A549 (cell line): ENCODE data around the gene IGLL1. TPM values are rescaled to one million over a fixed set of nuclear protein-coding genes. Genes with fewer than 3 reads are reported as not detected.
A peak's percentile ranks its signal among the peaks of the same experiment; 100 is the strongest.
"Not testable (repeated sequence)": the region's sequence is repeated elsewhere in the genome, so short reads cannot be mapped to it uniquely, and the experiment has no call there.

Experiments
- ATAC-seq, 2 experiments: fragments of 200-7000 bp in 1 of 2; fragments of >200 bp in 1 of 2; cut with Nextera tagmentation in 1 of 2; cut with Tn5 transposase in 1 of 2; 3 replicates each; pipeline versions ENCODE4 v1.8.0 to v1.9.1; 2018 to 2020; ENCODE audit warnings: mild to moderate bottlenecking in 1 of 2, moderate library complexity in 1 of 2
- CTCF ChIA-PET: fragments of 300-600 bp; sonication (Branson Sonifier 250); formaldehyde crosslinking; extraction: SDS; loops from one replicate; lab custom pipeline; 2021; ENCODE audit warnings: antibody characterized with exemption, inconsistent platforms; lab: Yijun Ruan, JAX
- POLR2A ChIA-PET: fragments of 350-600 bp; formaldehyde crosslinking; extraction: SDS; loops from one replicate; lab custom pipeline; 2021; ENCODE audit warnings: antibody characterized with exemption, inconsistent platforms; lab: Yijun Ruan, JAX
- DNase-seq, 2 experiments: peaks; one replicate each; pipeline versions ENCODE4 v3.0.0 to v3.0.0-alpha.2; 2011 to 2016; ENCODE audit warnings: low read depth in 1 of 2, low spot score in 1 of 2
- FAIRE-seq: peaks from 2 replicates; lab custom pipeline; 2011; peaks lifted over from hg19 to GRCh38; lab: Jason Lieb, UNC
- H3K27ac ChIP-seq, 2 experiments: fragments of >200 bp; sonication (Bioruptor Twin); formaldehyde crosslinking; 3 replicates each; pipeline ENCODE4 v1.5.1; 2016 to 2017
- H3K4me1 ChIP-seq: fragments of >200 bp; sonication (Bioruptor Twin); formaldehyde crosslinking; 3 replicates; pipeline ENCODE4 v1.6.1; 2016
- H3K4me2 ChIP-seq: fragments of >200 bp; sonication (Bioruptor Twin); formaldehyde crosslinking; 3 replicates; pipeline ENCODE4 v1.6.1; 2016
- H3K4me3 ChIP-seq: fragments of >200 bp; sonication (Bioruptor Twin); formaldehyde crosslinking; 3 replicates; pipeline ENCODE4 v1.5.1; 2016
- H3K9me3 ChIP-seq: fragments of >200 bp; sonication (Bioruptor Twin); formaldehyde crosslinking; 3 replicates; pipeline ENCODE4 v1.6.1; 2016
- BHLHE40 ChIP-seq: IDR thresholded peaks from 2 replicates; pipeline ENCODE4 v1.6.1; 2012; ENCODE audit warnings: low read depth, low read length, inconsistent platforms
- CBX2 ChIP-seq: fragments of 200-600 bp; sonication (generic); IDR thresholded peaks from 2 replicates; pipeline ENCODE4 v1.6.1; 2016; ENCODE audit warnings: low read depth, mild to moderate bottlenecking, borderline replicate concordance
- EP300 ChIP-seq, 2 experiments: fragments of >200 bp; sonication (Bioruptor Twin); formaldehyde crosslinking; IDR thresholded peaks; 2 replicates in 1 of 2; 3 replicates in 1 of 2; pipeline ENCODE4 v1.6.1; 2016 to 2017
- ESRRA ChIP-seq: fragments of 150-350 bp; IDR thresholded peaks from 2 replicates; pipeline ENCODE4 v1.6.1; 2014; ENCODE audit warnings: mild to moderate bottlenecking, low read length, borderline replicate concordance
- FOSB ChIP-seq: fragments of 250-450 bp; sonication (Bioruptor Pico); IDR thresholded peaks from 2 replicates; pipeline ENCODE4 v1.5.0; 2020; ENCODE audit warnings: mild to moderate bottlenecking, moderate library complexity
- HES2 ChIP-seq: fragments of >200 bp; sonication (Bioruptor Twin); formaldehyde crosslinking; IDR thresholded peaks from 2 replicates; pipeline ENCODE4 v1.6.1; 2016
- HOXA7 ChIP-seq: fragments of 250-450 bp; sonication (Bioruptor Pico); IDR thresholded peaks from 2 replicates; pipeline ENCODE4 v1.5.0; 2020; ENCODE audit warnings: mild to moderate bottlenecking, moderate library complexity
- HOXB5 ChIP-seq: fragments of 250-450 bp; sonication (Bioruptor Pico); IDR thresholded peaks from 2 replicates; pipeline ENCODE4 v1.5.0; 2020; ENCODE audit warnings: mild to moderate bottlenecking, moderate library complexity
- JUN ChIP-seq, 2 experiments: fragments of >200 bp; sonication (Bioruptor Twin); formaldehyde crosslinking; IDR thresholded peaks; 2 replicates in 1 of 2; 3 replicates in 1 of 2; pipeline ENCODE4 v1.6.1; 2016 to 2017
- PBX3 ChIP-seq: IDR thresholded peaks from 2 replicates; pipeline ENCODE4 v1.6.1; 2012
- PHF8 ChIP-seq: fragments of 200-600 bp; sonication (generic); IDR thresholded peaks from 2 replicates; pipeline ENCODE4 v1.6.1; 2016; ENCODE audit warnings: low read depth, mild to moderate bottlenecking, antibody characterized with exemption, moderate library complexity, borderline replicate concordance
- POLR2A ChIP-seq: IDR thresholded peaks from 2 replicates; pipeline ENCODE4 v1.6.1; 2012; ENCODE audit warnings: mild to moderate bottlenecking, low read length
- RCOR1 ChIP-seq: fragments of 150-350 bp; IDR thresholded peaks from 2 replicates; pipeline ENCODE4 v1.6.1; 2014; ENCODE audit warnings: antibody characterized with exemption, low read length, low read depth
- REST ChIP-seq: fragments of 200-600 bp; sonication (generic); IDR thresholded peaks from 2 replicates; pipeline ENCODE4 v1.6.1; 2016; ENCODE audit warnings: antibody characterized with exemption, mild to moderate bottlenecking, moderate library complexity
- RNF2 ChIP-seq: fragments of 200-600 bp; sonication (generic); IDR thresholded peaks from 2 replicates; pipeline ENCODE4 v1.6.1; 2016; ENCODE audit warnings: low read depth, mild to moderate bottlenecking, antibody characterized with exemption, moderate library complexity, borderline replicate concordance
- ZC3H11A ChIP-seq: fragments of 450-650 bp; IDR thresholded peaks from 2 replicates; pipeline ENCODE4 v1.6.1; 2014; ENCODE audit warnings: antibody characterized with exemption, mild to moderate bottlenecking
- ZFP36 ChIP-seq: fragments of 450-650 bp; IDR thresholded peaks from 2 replicates; pipeline ENCODE4 v1.6.1; 2014; ENCODE audit warnings: borderline replicate concordance; ENCODE audit not compliant: partially characterized antibody
- ZNF302 ChIP-seq: fragments of 250-450 bp; sonication (Bioruptor Pico); IDR thresholded peaks from 2 replicates; pipeline ENCODE4 v1.9.0; 2021; ENCODE audit warnings: inconsistent platforms, mild to moderate bottlenecking, moderate library complexity
- ZSCAN20 ChIP-seq: fragments of 250-450 bp; sonication (Bioruptor Pico); IDR thresholded peaks from 2 replicates; pipeline ENCODE4 v1.8.0; 2022; ENCODE audit warnings: mild to moderate bottlenecking, moderate library complexity
- WGBS: methylation state at CpG from one replicate; pipeline ENCODE4 v1.1.6; 2017; ENCODE audit errors: missing lambda C conversion rate; 5-methylcytosine and 5-hydroxymethylcytosine counted together
- polyA plus RNA-seq, 4 experiments: library from polyadenylated mRNA; depleted of rRNA in 3 of 4; stranded (reverse); fragments of >200 nt; fragmentation: RNase III in 1 of 4; extraction: RNeasy Plus Mini Kit Qiagen cat#74134 plus additional on column Dnase treatment in 1 of 4; gene quantifications; 2 replicates in 3 of 4; 3 replicates in 1 of 4; pipeline ENCODE4 v1.2.3, GENCODE V29; 2011 to 2017
- TF ChIP-seq, protein P1 (sequence below): fragments of 250-450 bp; sonication (Bioruptor Pico); IDR thresholded peaks from 2 replicates; pipeline ENCODE4 v1.5.0; 2021; ENCODE audit warnings: mild to moderate bottlenecking, moderate library complexity, borderline replicate concordance

Gene IGLL1
- polyA plus RNA-seq, 2 of the 4 experiments (the other 2 are of a cell fraction): not detected

DNA sequence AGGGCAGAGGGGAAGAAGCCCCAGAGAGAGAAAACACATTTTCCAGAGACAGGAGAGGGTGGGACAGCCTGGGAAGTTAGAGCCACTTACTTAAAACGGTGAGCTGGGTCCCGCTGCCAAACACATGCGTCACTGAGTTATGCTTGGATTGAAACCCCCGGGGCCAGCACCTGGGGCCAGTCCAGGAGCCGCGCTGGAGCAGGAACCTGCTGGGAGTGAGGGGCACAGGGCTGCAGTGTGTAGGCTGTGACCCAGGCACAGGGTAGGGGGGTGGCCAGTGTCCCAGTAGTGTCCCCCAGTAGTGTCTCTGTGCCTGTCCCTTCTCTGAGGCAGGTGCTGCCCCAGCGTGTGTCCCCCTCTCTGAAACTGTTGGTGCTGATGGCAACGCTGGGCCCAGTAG, 5.2 kb downstream of the IGLL1 start:
- DNase-seq (no peak), ATAC-seq (no peak; a peak in 1 of 6 replicates), FAIRE-seq (no peak)
- POLR2A ChIA-PET: no interaction called here
- CTCF ChIA-PET: interaction anchor here (0.6 kb wide), 1 partner anchor 189 kb away, joined by 3 read pairs; no protein-coding TSS in a partner anchor
- no peak overlapping the region for H3K4me2 ChIP-seq
- H3K4me3 ChIP-seq: no peak overlapping the region
- no peaks in the 10 kb centered on the region for H3K4me1 ChIP-seq
- no peak overlapping the region for H3K27ac ChIP-seq
- TF ChIP-seq FOSB (no peak), RCOR1 (no peak), JUN (IDR thresholded peaks at IDR 0.05) (no peak), ESRRA (no peak), BHLHE40 (no peak), ZC3H11A (no peak), POLR2A (no peak), ZFP36 (no peak), CBX2 (no peak), EP300 (IDR thresholded peaks at IDR 0.05) (no peak), RNF2 (no peak), PBX3 (no peak), PHF8 (no peak), REST (no peak), HOXA7 (CRISPR knock-in tag) (no peak), ZNF302 (no peak), ZSCAN20 (CRISPR knock-in tag) (no peak)
- TF ChIP-seq, protein P1, sequence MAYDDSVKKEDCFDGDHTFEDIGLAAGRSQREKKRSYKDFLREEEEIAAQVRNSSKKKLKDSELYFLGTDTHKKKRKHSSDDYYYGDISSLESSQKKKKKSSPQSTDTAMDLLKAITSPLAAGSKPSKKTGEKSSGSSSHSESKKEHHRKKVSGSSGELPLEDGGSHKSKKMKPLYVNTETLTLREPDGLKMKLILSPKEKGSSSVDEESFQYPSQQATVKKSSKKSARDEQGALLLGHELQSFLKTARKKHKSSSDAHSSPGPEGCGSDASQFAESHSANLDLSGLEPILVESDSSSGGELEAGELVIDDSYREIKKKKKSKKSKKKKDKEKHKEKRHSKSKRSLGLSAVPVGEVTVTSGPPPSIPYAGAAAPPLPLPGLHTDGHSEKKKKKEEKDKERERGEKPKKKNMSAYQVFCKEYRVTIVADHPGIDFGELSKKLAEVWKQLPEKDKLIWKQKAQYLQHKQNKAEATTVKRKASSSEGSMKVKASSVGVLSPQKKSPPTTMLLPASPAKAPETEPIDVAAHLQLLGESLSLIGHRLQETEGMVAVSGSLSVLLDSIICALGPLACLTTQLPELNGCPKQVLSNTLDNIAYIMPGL (CRISPR knock-in tag): no peak
- WGBS: 54% methylated on average over 6 of the region's 8 CpGs
- no peaks in the 10 kb centered on the region for H3K9me3 ChIP-seq

- Histone ChIP-seq H3K27ac (no peak overlapping the region), H3K9me3 (no peaks in the 10 kb centered on the region), H3K4me2 (no peak overlapping the region), H3K4me1 (no peaks in the 10 kb centered on the region), H3K4me3 (no peak overlapping the region)
- ChIA-PET CTCF (no interaction called here), POLR2A (no interaction called here)
- FAIRE-seq: no peak
- peak; percentile 33 to 49; a peak in 1 of 6 replicates for ATAC-seq
- 60% methylated on average over 2 of the region's 4 CpGs for WGBS
- no peak for TF ChIP-seq HES2
- no peak for TF ChIP-seq HOXB5 (CRISPR knock-in tag)
- no peak for DNase-seq
Observed at GRCh38 chr22:23574371-23574811, 5.7 kb downstream of the IGLL1 start.

DNA sequence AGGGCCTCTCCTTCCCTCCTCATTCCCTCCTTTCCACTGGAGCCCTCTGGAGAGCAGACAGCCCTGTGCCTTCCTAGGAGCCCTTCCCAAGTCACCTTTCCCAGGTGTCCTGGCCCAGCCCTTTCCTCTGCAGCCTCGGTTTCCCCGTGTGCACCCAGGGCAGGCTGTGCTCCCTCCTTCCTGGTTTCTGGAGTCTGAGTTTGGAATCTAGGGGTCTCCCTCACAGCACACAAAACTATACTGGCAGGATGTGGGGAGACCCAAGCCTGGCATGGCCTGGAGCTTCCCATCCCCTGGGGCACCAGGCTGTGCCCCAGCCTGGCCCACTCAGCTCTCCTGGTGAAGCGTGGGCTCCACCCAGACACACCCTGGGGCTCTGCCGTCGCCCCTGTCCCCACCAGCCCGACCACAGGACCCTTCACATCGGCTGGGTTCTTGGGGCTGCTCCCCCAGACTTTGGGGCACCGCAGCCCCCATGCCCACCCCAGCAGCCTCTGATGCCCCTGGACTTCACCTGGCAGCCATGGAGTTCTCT, 6.3 kb downstream of the IGLL1 start:
- DNase-seq, H3K4me1 ChIP-seq, H3K9me3 ChIP-seq, FAIRE-seq, H3K4me3 ChIP-seq, H3K27ac ChIP-seq, CTCF ChIA-PET, ATAC-seq, H3K4me2 ChIP-seq: not testable (repeated sequence)
- POLR2A ChIA-PET: interaction anchor here (0.6 kb wide), 1 partner anchor 14 kb away, joined by 3 read pairs; no protein-coding TSS in a partner anchor
- 6% methylated on average over 2 of the region's 8 CpGs for WGBS

DNA sequence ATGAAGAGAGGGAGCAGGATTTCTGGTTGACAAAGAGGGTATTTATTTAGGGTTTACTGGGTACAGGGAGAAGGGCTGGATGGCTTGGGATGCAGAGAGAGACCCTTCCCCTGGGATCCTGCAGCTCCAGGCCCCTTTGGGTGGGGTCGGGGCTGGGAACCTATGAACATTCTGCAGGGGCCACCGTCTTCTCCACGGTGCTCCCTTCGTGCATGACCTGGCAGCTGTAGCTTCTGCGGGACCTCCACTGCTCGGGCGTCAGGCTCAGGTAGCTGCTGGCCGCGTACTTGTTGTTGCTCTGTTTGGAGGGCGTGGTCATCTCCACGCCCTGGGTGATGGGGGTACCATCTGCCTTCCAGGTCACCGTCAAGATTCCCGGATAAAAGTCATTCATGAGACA, 7.0 kb downstream of the IGLL1 start:
- FAIRE-seq, H3K9me3 ChIP-seq, DNase-seq, H3K4me3 ChIP-seq, H3K4me2 ChIP-seq, H3K4me1 ChIP-seq, ATAC-seq, CTCF ChIA-PET, H3K27ac ChIP-seq: not testable (repeated sequence)
- POLR2A ChIA-PET: interaction anchor here (0.6 kb wide), 1 partner anchor 13 kb away, joined by 3 read pairs; no protein-coding TSS in a partner anchor
- whole genome bisulfite sequencing: 70% methylated on average over 11 of the region's 13 CpGs
